GM12892 (cell line): ENCODE data around the gene SEMA6D.

ENCODE experiments used
- POLR2A ChIP-seq: IDR thresholded peaks from 2 replicates; pipeline ENCODE4 v1.6.1; 2011; ENCODE audit warnings: low read depth, low read length, control low read depth
- TAF1 ChIP-seq: IDR thresholded peaks from 2 replicates; pipeline ENCODE4 v1.6.1; 2011; ENCODE audit warnings: low read depth, mild to moderate bottlenecking, control low read depth, low read length, borderline replicate concordance

DNA sequence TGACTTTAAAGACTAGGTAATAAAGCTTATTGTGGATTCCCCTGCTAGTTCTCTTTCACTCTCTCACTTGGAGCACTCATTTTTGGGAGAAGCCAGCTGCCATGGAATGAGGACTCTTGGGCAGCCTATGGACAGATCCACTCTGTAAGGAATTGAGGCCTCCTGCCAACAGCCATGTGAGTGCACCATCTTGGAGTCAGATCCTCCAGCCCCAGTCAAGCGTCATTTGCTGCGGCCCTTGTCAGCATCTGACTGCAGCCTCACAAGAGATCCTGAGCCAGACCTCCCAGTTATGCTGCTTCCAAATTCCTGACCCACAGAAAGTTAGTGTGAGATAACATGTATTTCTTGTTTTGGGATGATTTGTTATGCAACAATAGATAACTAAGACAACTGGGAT lies 101.9 kb downstream of the SEMA6D start:
- TF ChIP-seq POLR2A: no peak
- no peak for TF ChIP-seq TAF1
